ENCODE results near the gene ANKRD55. TPM values are rescaled to one million over a fixed set of nuclear protein-coding genes. Genes with fewer than 3 reads are reported as not detected.
"Not testable (repeated sequence)": the region's sequence is repeated elsewhere in the genome, so short reads cannot be mapped to it uniquely, and the experiment has no call there.

ANKRD55 gene
- total and polyA plus RNA-seq, 11 donors: 0.11 to 0.15 TPM; not detected in 9

GRCh38 chr5:56155992-56156584, 77.0 kb downstream of the ANKRD55 start:
- ATAC-seq (peak in 3 of 4 donors; percentile 52 to 83 (median 70)), DNase-seq (peak in 4 of 5 donors; percentile 25 to 59 (median 32))
- H3K27me3 ChIP-seq: no peaks in the 10 kb centered on the region
- intact Hi-C loops (cut with DNase I): no loop called here
- no peak overlapping the region for H3K4me3 ChIP-seq
- H3K9me3 ChIP-seq: no peaks in the 10 kb centered on the region
- WGBS, 4 donors: 83 to 89% (median 85%) methylated on average over 4 of the region's 4 CpGs
- H3K36me3 ChIP-seq: no peaks in the 10 kb centered on the region
- TF ChIP-seq CTCF (IDR thresholded peaks at IDR 0.05) (no peak), POLR2A (IDR thresholded peaks at IDR 0.05) (no peak)
- H3K27ac ChIP-seq: peak overlapping the region in 1 of 12 donors; percentile 68
- H3K4me1 ChIP-seq: peaks cover 0 to 80% (median 6%) of the 10 kb centered on the region in 12 donors

- TF ChIP-seq POLR2A (IDR thresholded peaks at IDR 0.05): no peak
- no peak for TF ChIP-seq CTCF (IDR thresholded peaks at IDR 0.05)
- Histone ChIP-seq H3K4me3 (no peak overlapping the region), H3K36me3 (no peaks in the 10 kb centered on the region), H3K27ac (peak overlapping the region in 3 of 12 donors; percentile 12 to 68 (median 42)), H3K4me1 (peaks cover 0 to 69% (median 6%) of the 10 kb centered on the region in 12 donors), H3K27me3 (no peaks in the 10 kb centered on the region), H3K9me3 (no peaks in the 10 kb centered on the region)
- intact Hi-C loops (cut with DNase I): no loop called here
- no peak for DNase-seq
- WGBS, 4 donors: 83 to 87% (median 85%) methylated on average over 7 to 9 of the region's 9 CpGs
- ATAC-seq: peak in 3 of 4 donors; percentile 12 to 40 (median 29)
Observed at GRCh38 chr5:56154732-56155484, 78.2 kb downstream of the ANKRD55 start.

- WGBS, 4 donors: 29 to 38% (median 34%) methylated on average over 2 of the region's 2 CpGs
- Histone ChIP-seq H3K36me3 (no peaks in the 10 kb centered on the region), H3K27me3 (no peaks in the 10 kb centered on the region), H3K4me3 (no peak overlapping the region), H3K4me1 (peaks cover 0 to 61% (median 6%) of the 10 kb centered on the region in 12 donors), H3K9me3 (no peaks in the 10 kb centered on the region), H3K27ac (peak overlapping the region in 3 of 12 donors; percentile 7 to 67 (median 18))
- intact Hi-C loops (cut with DNase I): no loop called here
- no peak for ATAC-seq
- TF ChIP-seq CTCF (IDR thresholded peaks at IDR 0.05) (no peak), POLR2A (IDR thresholded peaks at IDR 0.05) (no peak)
- no peak for DNase-seq
Observed at GRCh38 chr5:56152437-56152836, 80.7 kb downstream of the ANKRD55 start.

- H3K36me3 ChIP-seq; intact Hi-C loops (cut with DNase I); ATAC-seq; H3K4me3 ChIP-seq; H3K27me3 ChIP-seq; H3K27ac ChIP-seq; H3K9me3 ChIP-seq; DNase-seq: not testable (repeated sequence)
- peaks cover 0 to 54% (median 6%) of the 10 kb centered on the region in 12 donors for H3K4me1 ChIP-seq
- 93 to 98% (median 96%) methylated on average over 9 of the region's 9 CpGs for WGBS, 4 donors
Observed at GRCh38 chr5:56150756-56151155, 82.4 kb downstream of the ANKRD55 start.

All from heart left ventricle (tissue), 16 donors.